Activated CD4-positive, alpha-beta T cell treated with anti-CD3 and anti-CD28 coated beads for 48 hours (primary cell): ENCODE measurements around the gene KRTAP3-3.
"Not testable (repeated sequence)": the region's sequence is repeated elsewhere in the genome, so short reads cannot be mapped to it uniquely, and the experiment has no call there.

Experiments used
- DNase-seq: peaks from one replicate; pipeline ENCODE4 v3.0.0-alpha.2; 2020

KRTAP3-3 gene

GRCh38 chr17:40993839-40994238, at the start of gene KRTAP3-3:
TSS of gene KRTAP3-3 (minus strand) at chr17:40994164. CDS start at chr17:40994097, 67 bp downstream.
- DNase-seq, result no peak

GRCh38 chr17:41042953-41043352, 49.0 kb upstream of the KRTAP3-3 start:
- no peak for DNase-seq

GRCh38 chr17:41040783-41041571, 47.0 kb upstream of the KRTAP3-3 start, which contains the start of gene KRTAP1-1:
TSS of gene KRTAP1-1 (minus strand) at chr17:41041450. CDS start at chr17:41041397, 53 bp downstream.
- DNase-seq, result not testable (repeated sequence)

- no peak for DNase-seq
Observed at GRCh38 chr17:41037853-41038350, 43.9 kb upstream of the KRTAP3-3 start.

GRCh38 chr17:41034346-41034935, 40.5 kb upstream of the KRTAP3-3 start, which contains the start of gene KRTAP1-3:
TSS of gene KRTAP1-3 (minus strand) at chr17:41034874. CDS start at chr17:41034821, 53 bp downstream.
- not testable (repeated sequence) for DNase-seq

GRCh38 chr17:41029633-41030245, 35.8 kb upstream of the KRTAP3-3 start, which contains the start of gene KRTAP1-4:
TSS of gene KRTAP1-4 (minus strand) at chr17:41030195. CDS start at chr17:41030078, 117 bp downstream.
- DNase-seq, result no peak

GRCh38 chr17:41026715-41027471, 32.9 kb upstream of the KRTAP3-3 start, which contains the start of gene KRTAP1-5:
TSS of gene KRTAP1-5 (minus strand) at chr17:41027208. CDS start at chr17:41027155, 53 bp downstream.
- no peak for DNase-seq

GRCh38 chr17:41024697-41025096, 30.7 kb upstream of the KRTAP3-3 start:
- DNase-seq, result no peak

GRCh38 chr17:41020336-41020735, 26.4 kb upstream of the KRTAP3-3 start:
- DNase-seq, result no peak

GRCh38 chr17:41019415-41019814, 25.5 kb upstream of the KRTAP3-3 start:
- no peak for DNase-seq

- no peak for DNase-seq
Observed at GRCh38 chr17:41018541-41018940, 24.6 kb upstream of the KRTAP3-3 start.

GRCh38 chr17:41016578-41017215, 22.7 kb upstream of the KRTAP3-3 start:
- no peak for DNase-seq

GRCh38 chr17:41015454-41015853, 21.5 kb upstream of the KRTAP3-3 start:
- DNase-seq, result no peak

- DNase-seq, result no peak
Observed at GRCh38 chr17:41013606-41014005, 19.6 kb upstream of the KRTAP3-3 start.

- DNase-seq, result no peak
Observed at GRCh38 chr17:41013181-41013580, 19.2 kb upstream of the KRTAP3-3 start.

GRCh38 chr17:41012326-41013120, 18.6 kb upstream of the KRTAP3-3 start:
- DNase-seq, result no peak

GRCh38 chr17:41010441-41010840, 16.5 kb upstream of the KRTAP3-3 start:
- no peak for DNase-seq

- DNase-seq, result no peak
Observed at GRCh38 chr17:41009936-41010335, 16.0 kb upstream of the KRTAP3-3 start.

GRCh38 chr17:41009301-41009760, 15.4 kb upstream of the KRTAP3-3 start:
- no peak for DNase-seq

- DNase-seq, result no peak
Observed at GRCh38 chr17:41008811-41009210, 14.8 kb upstream of the KRTAP3-3 start, which contains the start of gene KRTAP3-1. TSS of gene KRTAP3-1 (minus strand) at chr17:41009128. CDS start at chr17:41009074, 54 bp downstream.

- DNase-seq, result no peak
Observed at GRCh38 chr17:41004397-41004796, 10.4 kb upstream of the KRTAP3-3 start.
